GM12891 (cell line): ENCODE measurements around the gene PTGFRN.

Experiments used
- POLR2A ChIP-seq: IDR thresholded peaks from 2 replicates; pipeline ENCODE4 v1.6.1; 2011; ENCODE audit warnings: low read depth, low read length, control low read depth
- TAF1 ChIP-seq: IDR thresholded peaks from 2 replicates; pipeline ENCODE4 v1.6.1; 2011; ENCODE audit warnings: low read depth, low read length, control low read depth

DNA sequence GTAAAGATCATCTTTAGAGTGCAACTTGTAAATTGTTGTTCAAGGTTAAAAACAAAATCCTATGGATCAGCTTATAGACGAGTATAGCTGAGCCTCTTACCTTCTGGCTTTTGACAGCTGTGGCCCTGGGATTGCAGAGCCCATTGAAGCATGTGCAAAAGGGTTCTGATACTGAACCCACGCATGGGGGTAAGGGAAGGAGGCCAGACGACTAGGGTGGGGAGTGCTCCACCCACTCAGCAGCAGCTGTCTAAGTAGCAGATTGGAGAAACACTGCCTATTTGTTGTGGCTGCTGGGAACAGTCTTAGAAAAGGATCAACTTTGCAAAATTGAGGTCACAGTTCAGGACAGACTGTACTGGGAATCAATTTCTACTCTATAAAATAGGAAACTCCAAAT is 107.9 kb downstream of the PTGFRN start:
- no peak for TF ChIP-seq TAF1
- no peak for TF ChIP-seq POLR2A
